Epidermal melanocyte (primary cell): ENCODE data around the gene TEX11.
"Not testable (repeated sequence)": the region's sequence is repeated elsewhere in the genome, so short reads cannot be mapped to it uniquely, and the experiment has no call there.

Experiments used
- DNase-seq: peaks from one replicate; pipeline ENCODE4 v3.0.0; 2011; ENCODE audit warnings: low spot score; ENCODE audit not compliant: insufficient read length

TEX11 gene

GRCh38 chrX:70762285-70762684 lies 146.2 kb downstream of the TEX11 start:
- no peak for DNase-seq

GRCh38 chrX:70755850-70756249 lies 152.7 kb downstream of the TEX11 start:
- DNase-seq = no peak

GRCh38 chrX:70754169-70754848 lies 154.2 kb downstream of the TEX11 start:
- DNase-seq = no peak

GRCh38 chrX:70733774-70734173 lies 174.7 kb downstream of the TEX11 start:
- DNase-seq = not testable (repeated sequence)

- DNase-seq = not testable (repeated sequence)
Observed at GRCh38 chrX:70727961-70728360, 180.6 kb downstream of the TEX11 start.

GRCh38 chrX:70720721-70721120 lies 187.8 kb downstream of the TEX11 start:
- no peak for DNase-seq

- DNase-seq = not testable (repeated sequence)
Observed at GRCh38 chrX:70711336-70711735, 197.2 kb downstream of the TEX11 start.

GRCh38 chrX:70694339-70695122 lies 214.0 kb downstream of the TEX11 start:
- DNase-seq = no peak

- DNase-seq = not testable (repeated sequence)
Observed at GRCh38 chrX:70679455-70679854, 229.1 kb downstream of the TEX11 start.

GRCh38 chrX:70675284-70675683 lies 233.2 kb downstream of the TEX11 start:
- no peak for DNase-seq

- DNase-seq = no peak
Observed at GRCh38 chrX:70672326-70672725, 236.2 kb downstream of the TEX11 start.

- no peak for DNase-seq
Observed at GRCh38 chrX:70669120-70669519, 239.4 kb downstream of the TEX11 start.

GRCh38 chrX:70664726-70665125 lies 243.8 kb downstream of the TEX11 start:
- DNase-seq = peak; percentile 12

GRCh38 chrX:70661124-70661523 lies 247.4 kb downstream of the TEX11 start:
- not testable (repeated sequence) for DNase-seq

- not testable (repeated sequence) for DNase-seq
Observed at GRCh38 chrX:70657546-70657945, 251.0 kb downstream of the TEX11 start.

- DNase-seq = no peak
Observed at GRCh38 chrX:70656304-70656703, 252.2 kb downstream of the TEX11 start.

- DNase-seq = not testable (repeated sequence)
Observed at GRCh38 chrX:70647910-70648309, 260.6 kb downstream of the TEX11 start.

- DNase-seq = no peak
Observed at GRCh38 chrX:70636218-70636617, 272.3 kb downstream of the TEX11 start.

GRCh38 chrX:70635669-70636068 lies 272.8 kb downstream of the TEX11 start:
- DNase-seq = no peak

GRCh38 chrX:70635227-70635626 lies 273.3 kb downstream of the TEX11 start:
- no peak for DNase-seq

GRCh38 chrX:70621743-70622142 lies 286.8 kb downstream of the TEX11 start:
- DNase-seq = no peak

GRCh38 chrX:70618467-70618866 lies 290.0 kb downstream of the TEX11 start:
- DNase-seq = no peak

GRCh38 chrX:70613295-70613694 lies 295.2 kb downstream of the TEX11 start:
- no peak for DNase-seq
